WTC11 (cell line): ENCODE results near the gene FAM50B. TPM values are rescaled to one million over a fixed set of nuclear protein-coding genes. Genes with fewer than 3 reads are reported as not detected.

Experiments used
- ATAC-seq: fragments of 200-7000 bp; cut with Tn5 transposase; 2 replicates; pipeline ENCODE4 v1.10.0; 2021; ENCODE audit warnings: mild to moderate bottlenecking, moderate library complexity
- CTCF ChIA-PET: fragments of 300-600 bp; sonication (Branson Sonifier 250); formaldehyde crosslinking; loops from one replicate; lab custom pipeline; 2021; ENCODE audit warnings: antibody characterized with exemption; lab: Charles Lee
- POLR2A ChIA-PET: fragments of 350-600 bp; sonication (Branson Sonifier 250); formaldehyde crosslinking; loops from one replicate; lab custom pipeline; 2021; ENCODE audit warnings: antibody characterized with exemption; lab: Charles Lee
- DNase-seq: peaks from one replicate; pipeline ENCODE4 v3.0.0; 2021; ENCODE audit warnings: low spot score
- H3K27ac Mint-ChIP-seq: 2 replicates; pipeline ENCODE4 v1.8.0; 2021; ENCODE audit warnings: mixed read lengths
- H3K27me3 Mint-ChIP-seq: 2 replicates; pipeline ENCODE4 v1.8.0; 2021; ENCODE audit warnings: low read depth, mild to moderate bottlenecking, moderate library complexity, mixed read lengths
- H3K36me3 Mint-ChIP-seq: 2 replicates; pipeline ENCODE4 v1.8.0; 2021; ENCODE audit warnings: mixed read lengths
- H3K4me1 Mint-ChIP-seq: 2 replicates; pipeline ENCODE4 v1.8.0; 2022; ENCODE audit warnings: mixed read lengths
- H3K4me3 Mint-ChIP-seq: 2 replicates; pipeline ENCODE4 v1.8.0; 2021; ENCODE audit warnings: mild to moderate bottlenecking, moderate library complexity, mixed read lengths
- H3K9me3 Mint-ChIP-seq: 2 replicates; pipeline ENCODE4 v1.8.0; 2021; ENCODE audit warnings: mixed read lengths
- ELF4 ChIP-seq: sonication (generic); formaldehyde crosslinking; IDR thresholded peaks from 2 replicates; pipeline ENCODE4 v1.8.1; 2022; ENCODE audit warnings: low read depth, mild to moderate bottlenecking, moderate library complexity, missing genetic modification reagents
- FOXK1 ChIP-seq: sonication (generic); formaldehyde crosslinking; IDR thresholded peaks from 2 replicates; pipeline ENCODE4 v1.8.0; 2022; ENCODE audit warnings: mild to moderate bottlenecking, moderate library complexity, missing genetic modification reagents
- MXD4 ChIP-seq: fragments of 250-450 bp; sonication (Bioruptor Pico); IDR thresholded peaks from 2 replicates; pipeline ENCODE4 v1.8.0; 2021; ENCODE audit warnings: mild to moderate bottlenecking, moderate library complexity, borderline replicate concordance
- NR1H2 ChIP-seq: sonication (generic); formaldehyde crosslinking; IDR thresholded peaks from 2 replicates; pipeline ENCODE4 v1.9.0; 2021; ENCODE audit warnings: mild to moderate bottlenecking, moderate library complexity, missing genetic modification reagents
- NR2C2 ChIP-seq: sonication (generic); formaldehyde crosslinking; IDR thresholded peaks from 2 replicates; pipeline ENCODE4 v1.8.0; 2022; ENCODE audit warnings: mild to moderate bottlenecking, missing genetic modification reagents
- ZNF138 ChIP-seq: sonication (generic); formaldehyde crosslinking; conservative IDR thresholded peaks from 2 replicates; pipeline ENCODE4 v1.8.1; 2022; ENCODE audit warnings: mild to moderate bottlenecking, moderate library complexity, missing genetic modification reagents
- ZNF416 ChIP-seq: fragments of 250-450 bp; sonication (Bioruptor Pico); IDR thresholded peaks from 2 replicates; pipeline ENCODE4 v1.9.0; 2021; ENCODE audit warnings: mild to moderate bottlenecking, inconsistent platforms
- ZNF423 ChIP-seq: fragments of 250-450 bp; sonication (Bioruptor Pico); IDR thresholded peaks from 2 replicates; pipeline ENCODE4 v2.1.2; 2022; ENCODE audit warnings: mild to moderate bottlenecking, moderate library complexity
- total RNA-seq: library from RNA; stranded (reverse); gene quantifications from 3 replicates; pipeline ENCODE4 v1.2.3, GENCODE V29; 2021
- TF ChIP-seq, protein P1 (sequence below): fragments of 250-450 bp; sonication (Bioruptor Pico); IDR thresholded peaks from 2 replicates; pipeline ENCODE4 v1.8.0; 2021; ENCODE audit warnings: mild to moderate bottlenecking
- TF ChIP-seq, protein P2 (sequence below): sonication (generic); formaldehyde crosslinking; IDR thresholded peaks from 2 replicates; pipeline ENCODE4 v1.8.1; 2022; ENCODE audit warnings: mild to moderate bottlenecking, missing genetic modification reagents, moderate library complexity, borderline replicate concordance
- TF ChIP-seq, protein P3 (sequence below): sonication (generic); formaldehyde crosslinking; IDR thresholded peaks from 2 replicates; pipeline ENCODE4 v1.8.1; 2023; ENCODE audit warnings: mild to moderate bottlenecking, missing genetic modification reagents, moderate library complexity
- TF ChIP-seq, protein P4 (sequence below): sonication (generic); formaldehyde crosslinking; IDR thresholded peaks from 2 replicates; pipeline ENCODE4 v1.8.0; 2023; ENCODE audit warnings: missing genetic modification reagents
- TF ChIP-seq, protein P5 (sequence below): sonication (generic); formaldehyde crosslinking; IDR thresholded peaks from 2 replicates; pipeline ENCODE4 v1.8.1; 2022; ENCODE audit warnings: mild to moderate bottlenecking, moderate library complexity, missing genetic modification reagents
- TF ChIP-seq, protein P6 (sequence below): sonication (generic); formaldehyde crosslinking; IDR thresholded peaks from 2 replicates; pipeline ENCODE4 v1.8.1; 2022; ENCODE audit warnings: low read depth, missing genetic modification reagents, borderline replicate concordance
- TF ChIP-seq, protein P7 (sequence below): sonication (generic); formaldehyde crosslinking; IDR thresholded peaks from 2 replicates; pipeline ENCODE4 v1.8.0; 2022; ENCODE audit warnings: mild to moderate bottlenecking, missing genetic modification reagents
- TF ChIP-seq, protein P8 (sequence below): sonication (generic); formaldehyde crosslinking; conservative IDR thresholded peaks from 2 replicates; pipeline ENCODE4 v1.8.1; 2023; ENCODE audit warnings: mild to moderate bottlenecking, low read depth, missing genetic modification reagents, moderate library complexity
- TF ChIP-seq, protein P9 (sequence below): fragments of 250-450 bp; sonication (Bioruptor Pico); IDR thresholded peaks from 2 replicates; pipeline ENCODE4 v1.9.0; 2021; ENCODE audit warnings: mild to moderate bottlenecking

The FAM50B gene
- total RNA-seq, 1 experiment from 2014 or later: 2.1 TPM

DNA sequence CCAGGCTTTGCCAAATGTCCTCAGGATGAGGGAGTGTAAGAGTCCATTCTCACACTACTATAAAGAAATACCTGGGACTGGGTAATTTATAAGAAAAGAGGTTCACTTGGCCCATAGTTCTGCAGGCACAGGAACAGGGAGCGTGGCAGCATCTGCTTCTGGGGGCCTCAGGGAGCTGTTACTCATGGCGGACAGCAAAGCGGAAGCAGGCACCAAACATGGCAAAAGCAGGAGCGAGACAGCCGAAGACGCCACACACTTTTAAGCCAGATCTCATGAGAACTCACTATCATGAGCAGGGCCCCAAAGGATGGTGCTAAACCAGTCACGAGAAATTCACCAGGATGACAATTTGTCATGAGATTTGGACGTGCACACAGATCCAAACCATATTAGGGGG, 22.8 kb downstream of the FAM50B start (continued):
- TF ChIP-seq, protein P1, sequence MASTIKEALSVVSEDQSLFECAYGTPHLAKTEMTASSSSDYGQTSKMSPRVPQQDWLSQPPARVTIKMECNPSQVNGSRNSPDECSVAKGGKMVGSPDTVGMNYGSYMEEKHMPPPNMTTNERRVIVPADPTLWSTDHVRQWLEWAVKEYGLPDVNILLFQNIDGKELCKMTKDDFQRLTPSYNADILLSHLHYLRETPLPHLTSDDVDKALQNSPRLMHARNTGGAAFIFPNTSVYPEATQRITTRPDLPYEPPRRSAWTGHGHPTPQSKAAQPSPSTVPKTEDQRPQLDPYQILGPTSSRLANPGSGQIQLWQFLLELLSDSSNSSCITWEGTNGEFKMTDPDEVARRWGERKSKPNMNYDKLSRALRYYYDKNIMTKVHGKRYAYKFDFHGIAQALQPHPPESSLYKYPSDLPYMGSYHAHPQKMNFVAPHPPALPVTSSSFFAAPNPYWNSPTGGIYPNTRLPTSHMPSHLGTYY (CRISPR knock-in tag): no peak

DNA sequence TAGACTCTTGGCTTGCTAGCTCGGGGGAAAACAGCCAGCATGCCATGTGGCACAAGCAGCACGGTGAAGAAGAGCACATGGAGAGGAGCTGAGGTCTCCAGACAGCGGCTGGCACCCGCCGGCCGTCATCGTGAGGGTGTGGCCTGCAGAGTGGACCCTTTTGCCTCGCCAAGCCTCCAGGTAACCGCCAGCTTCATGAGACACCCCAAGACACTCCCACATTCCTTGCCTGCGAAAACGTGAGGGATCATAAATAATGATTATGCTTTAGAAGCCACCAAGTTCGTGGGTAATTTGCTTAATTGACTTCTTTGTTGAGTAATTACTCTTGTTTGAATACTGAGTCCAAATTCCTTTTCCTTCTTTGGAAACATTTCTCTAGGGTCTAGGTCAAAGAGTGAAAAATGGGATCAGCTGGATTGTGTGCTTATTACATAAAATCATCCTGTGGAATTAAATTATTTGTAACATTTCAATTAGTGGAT, 23.2 kb downstream of the FAM50B start:
- no peak overlapping the region for H3K27ac Mint-ChIP-seq
- ATAC-seq (no peak), DNase-seq (no peak)
- H3K4me3 Mint-ChIP-seq: no peak overlapping the region
- H3K36me3 Mint-ChIP-seq: no peaks in the 10 kb centered on the region
- H3K4me1 Mint-ChIP-seq: peaks cover 11% of the 10 kb centered on the region
- CTCF ChIA-PET: interaction anchor here (1.5 to 5.3 kb wide), 3 partner anchors 13 to 61 kb away, joined by 4 to 34 read pairs (median 6); partner anchors contain the start of gene FAM50B
- POLR2A ChIA-PET: no interaction called here
- H3K27me3 Mint-ChIP-seq: no peaks in the 10 kb centered on the region
- no peaks in the 10 kb centered on the region for H3K9me3 Mint-ChIP-seq
- no peak for TF ChIP-seq ZNF416 (CRISPR knock-in tag)
- TF ChIP-seq, protein P2, sequence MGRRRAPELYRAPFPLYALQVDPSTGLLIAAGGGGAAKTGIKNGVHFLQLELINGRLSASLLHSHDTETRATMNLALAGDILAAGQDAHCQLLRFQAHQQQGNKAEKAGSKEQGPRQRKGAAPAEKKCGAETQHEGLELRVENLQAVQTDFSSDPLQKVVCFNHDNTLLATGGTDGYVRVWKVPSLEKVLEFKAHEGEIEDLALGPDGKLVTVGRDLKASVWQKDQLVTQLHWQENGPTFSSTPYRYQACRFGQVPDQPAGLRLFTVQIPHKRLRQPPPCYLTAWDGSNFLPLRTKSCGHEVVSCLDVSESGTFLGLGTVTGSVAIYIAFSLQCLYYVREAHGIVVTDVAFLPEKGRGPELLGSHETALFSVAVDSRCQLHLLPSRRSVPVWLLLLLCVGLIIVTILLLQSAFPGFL (CRISPR knock-in tag): no peak
- TF ChIP-seq, protein P3, sequence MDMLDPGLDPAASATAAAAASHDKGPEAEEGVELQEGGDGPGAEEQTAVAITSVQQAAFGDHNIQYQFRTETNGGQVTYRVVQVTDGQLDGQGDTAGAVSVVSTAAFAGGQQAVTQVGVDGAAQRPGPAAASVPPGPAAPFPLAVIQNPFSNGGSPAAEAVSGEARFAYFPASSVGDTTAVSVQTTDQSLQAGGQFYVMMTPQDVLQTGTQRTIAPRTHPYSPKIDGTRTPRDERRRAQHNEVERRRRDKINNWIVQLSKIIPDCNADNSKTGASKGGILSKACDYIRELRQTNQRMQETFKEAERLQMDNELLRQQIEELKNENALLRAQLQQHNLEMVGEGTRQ (CRISPR knock-in tag): no peak
- TF ChIP-seq NR2C2: no peak
- no peak for TF ChIP-seq MXD4 (CRISPR knock-in tag)
- TF ChIP-seq, protein P4, sequence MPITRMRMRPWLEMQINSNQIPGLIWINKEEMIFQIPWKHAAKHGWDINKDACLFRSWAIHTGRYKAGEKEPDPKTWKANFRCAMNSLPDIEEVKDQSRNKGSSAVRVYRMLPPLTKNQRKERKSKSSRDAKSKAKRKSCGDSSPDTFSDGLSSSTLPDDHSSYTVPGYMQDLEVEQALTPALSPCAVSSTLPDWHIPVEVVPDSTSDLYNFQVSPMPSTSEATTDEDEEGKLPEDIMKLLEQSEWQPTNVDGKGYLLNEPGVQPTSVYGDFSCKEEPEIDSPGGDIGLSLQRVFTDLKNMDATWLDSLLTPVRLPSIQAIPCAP (CRISPR knock-in tag): no peak
- TF ChIP-seq, protein P5, sequence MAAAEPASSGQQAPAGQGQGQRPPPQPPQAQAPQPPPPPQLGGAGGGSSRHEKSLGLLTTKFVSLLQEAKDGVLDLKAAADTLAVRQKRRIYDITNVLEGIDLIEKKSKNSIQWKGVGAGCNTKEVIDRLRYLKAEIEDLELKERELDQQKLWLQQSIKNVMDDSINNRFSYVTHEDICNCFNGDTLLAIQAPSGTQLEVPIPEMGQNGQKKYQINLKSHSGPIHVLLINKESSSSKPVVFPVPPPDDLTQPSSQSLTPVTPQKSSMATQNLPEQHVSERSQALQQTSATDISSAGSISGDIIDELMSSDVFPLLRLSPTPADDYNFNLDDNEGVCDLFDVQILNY: no peak
- TF ChIP-seq, protein P6, sequence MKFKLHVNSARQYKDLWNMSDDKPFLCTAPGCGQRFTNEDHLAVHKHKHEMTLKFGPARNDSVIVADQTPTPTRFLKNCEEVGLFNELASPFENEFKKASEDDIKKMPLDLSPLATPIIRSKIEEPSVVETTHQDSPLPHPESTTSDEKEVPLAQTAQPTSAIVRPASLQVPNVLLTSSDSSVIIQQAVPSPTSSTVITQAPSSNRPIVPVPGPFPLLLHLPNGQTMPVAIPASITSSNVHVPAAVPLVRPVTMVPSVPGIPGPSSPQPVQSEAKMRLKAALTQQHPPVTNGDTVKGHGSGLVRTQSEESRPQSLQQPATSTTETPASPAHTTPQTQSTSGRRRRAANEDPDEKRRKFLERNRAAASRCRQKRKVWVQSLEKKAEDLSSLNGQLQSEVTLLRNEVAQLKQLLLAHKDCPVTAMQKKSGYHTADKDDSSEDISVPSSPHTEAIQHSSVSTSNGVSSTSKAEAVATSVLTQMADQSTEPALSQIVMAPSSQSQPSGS (CRISPR knock-in tag): no peak
- TF ChIP-seq FOXK1: no peak
- no peak for TF ChIP-seq ELF4 (CRISPR knock-in tag)
- TF ChIP-seq ZNF423 (CRISPR knock-in tag): no peak
- TF ChIP-seq, protein P7, sequence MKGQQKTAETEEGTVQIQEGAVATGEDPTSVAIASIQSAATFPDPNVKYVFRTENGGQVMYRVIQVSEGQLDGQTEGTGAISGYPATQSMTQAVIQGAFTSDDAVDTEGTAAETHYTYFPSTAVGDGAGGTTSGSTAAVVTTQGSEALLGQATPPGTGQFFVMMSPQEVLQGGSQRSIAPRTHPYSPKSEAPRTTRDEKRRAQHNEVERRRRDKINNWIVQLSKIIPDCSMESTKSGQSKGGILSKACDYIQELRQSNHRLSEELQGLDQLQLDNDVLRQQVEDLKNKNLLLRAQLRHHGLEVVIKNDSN (CRISPR knock-in tag): no peak
- TF ChIP-seq, protein P8, sequence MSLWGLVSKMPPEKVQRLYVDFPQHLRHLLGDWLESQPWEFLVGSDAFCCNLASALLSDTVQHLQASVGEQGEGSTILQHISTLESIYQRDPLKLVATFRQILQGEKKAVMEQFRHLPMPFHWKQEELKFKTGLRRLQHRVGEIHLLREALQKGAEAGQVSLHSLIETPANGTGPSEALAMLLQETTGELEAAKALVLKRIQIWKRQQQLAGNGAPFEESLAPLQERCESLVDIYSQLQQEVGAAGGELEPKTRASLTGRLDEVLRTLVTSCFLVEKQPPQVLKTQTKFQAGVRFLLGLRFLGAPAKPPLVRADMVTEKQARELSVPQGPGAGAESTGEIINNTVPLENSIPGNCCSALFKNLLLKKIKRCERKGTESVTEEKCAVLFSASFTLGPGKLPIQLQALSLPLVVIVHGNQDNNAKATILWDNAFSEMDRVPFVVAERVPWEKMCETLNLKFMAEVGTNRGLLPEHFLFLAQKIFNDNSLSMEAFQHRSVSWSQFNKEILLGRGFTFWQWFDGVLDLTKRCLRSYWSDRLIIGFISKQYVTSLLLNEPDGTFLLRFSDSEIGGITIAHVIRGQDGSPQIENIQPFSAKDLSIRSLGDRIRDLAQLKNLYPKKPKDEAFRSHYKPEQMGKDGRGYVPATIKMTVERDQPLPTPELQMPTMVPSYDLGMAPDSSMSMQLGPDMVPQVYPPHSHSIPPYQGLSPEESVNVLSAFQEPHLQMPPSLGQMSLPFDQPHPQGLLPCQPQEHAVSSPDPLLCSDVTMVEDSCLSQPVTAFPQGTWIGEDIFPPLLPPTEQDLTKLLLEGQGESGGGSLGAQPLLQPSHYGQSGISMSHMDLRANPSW (CRISPR knock-in tag): no peak
- no peak for TF ChIP-seq NR1H2 (CRISPR knock-in tag)
- TF ChIP-seq ZNF138 (CRISPR knock-in tag): no peak
- TF ChIP-seq, protein P9, sequence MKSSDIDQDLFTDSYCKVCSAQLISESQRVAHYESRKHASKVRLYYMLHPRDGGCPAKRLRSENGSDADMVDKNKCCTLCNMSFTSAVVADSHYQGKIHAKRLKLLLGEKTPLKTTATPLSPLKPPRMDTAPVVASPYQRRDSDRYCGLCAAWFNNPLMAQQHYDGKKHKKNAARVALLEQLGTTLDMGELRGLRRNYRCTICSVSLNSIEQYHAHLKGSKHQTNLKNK: no peak
- TF ChIP-seq, all 79 proteins: peak for 0
